Measurements from ENCODE around the gene STK39.

The STK39 gene

DNA sequence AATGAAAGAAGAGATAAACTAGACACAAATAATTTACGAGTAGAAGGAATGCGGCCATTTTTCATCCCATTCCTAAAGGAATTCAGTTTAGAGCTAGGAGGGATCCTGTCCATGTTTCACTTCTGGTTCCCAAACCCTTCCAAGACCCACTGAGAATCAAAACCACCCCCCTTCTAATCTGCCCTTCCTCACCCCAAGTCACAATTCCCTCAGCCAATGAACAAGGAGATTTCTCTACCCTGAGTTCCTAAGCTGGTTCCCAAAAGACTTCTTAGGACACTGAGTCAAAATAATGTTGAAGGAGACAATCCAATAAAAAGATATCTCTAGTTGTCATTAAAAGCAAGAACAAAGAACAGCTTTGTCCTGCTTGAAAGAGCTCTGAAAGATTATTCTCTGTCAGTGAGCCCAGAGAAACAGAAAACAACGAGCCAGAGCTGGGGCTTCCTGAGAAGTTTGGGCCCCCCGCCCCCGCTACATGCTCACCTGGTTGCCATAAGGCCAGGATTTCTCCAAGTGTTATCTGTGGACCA is 45.7 kb downstream of the STK39 start:
- Histone ChIP-seq H3K27me3 (ENCODE audit: control insufficient read depth in 1 of 2, insufficient read depth in 2 of 2, low read length in 2 of 2) (no peaks in the 10 kb centered on the region), H3K4me1 (ENCODE audit: insufficient read depth, low read length) (peaks cover 15% of the 10 kb centered on the region), H3K4me3 (ENCODE audit: low read depth in 1 of 2, low read length in 2 of 2) (no peak overlapping the region), H3K36me3 (ENCODE audit: insufficient read depth, low read length) (no peaks in the 10 kb centered on the region), H3K9ac (ENCODE audit: low read length) (no peak overlapping the region), H3K9me3 (ENCODE audit: low read length) (no peaks in the 10 kb centered on the region), H3K27ac (ENCODE audit: low read depth, low read length) (no peak overlapping the region)

GRCh38 chr2:168200930-168201583 is 46.3 kb downstream of the STK39 start:
- Histone ChIP-seq H3K4me1 (ENCODE audit: insufficient read depth, low read length) (peaks cover 15% of the 10 kb centered on the region), H3K4me3 (ENCODE audit: low read depth in 1 of 2, low read length in 2 of 2) (no peak overlapping the region), H3K36me3 (ENCODE audit: insufficient read depth, low read length) (no peaks in the 10 kb centered on the region), H3K27ac (ENCODE audit: low read depth, low read length) (no peak overlapping the region), H3K27me3 (ENCODE audit: control insufficient read depth in 1 of 2, insufficient read depth in 2 of 2, low read length in 2 of 2) (no peaks in the 10 kb centered on the region), H3K9ac (ENCODE audit: low read length) (no peak overlapping the region), H3K9me3 (ENCODE audit: low read length) (no peaks in the 10 kb centered on the region)

GRCh38 chr2:168198476-168199207 is 48.8 kb downstream of the STK39 start:
- H3K27me3 ChIP-seq (ENCODE audit: control insufficient read depth in 1 of 2, insufficient read depth in 2 of 2, low read length in 2 of 2), result no peaks in the 10 kb centered on the region
- H3K4me1 ChIP-seq (ENCODE audit: insufficient read depth, low read length), result peaks cover 15% of the 10 kb centered on the region
- H3K9me3 ChIP-seq (ENCODE audit: low read length), result no peaks in the 10 kb centered on the region
- H3K27ac ChIP-seq (ENCODE audit: low read depth, low read length), result no peak overlapping the region
- no peak overlapping the region for H3K4me3 ChIP-seq (ENCODE audit: low read depth in 1 of 2, low read length in 2 of 2)
- H3K9ac ChIP-seq (ENCODE audit: low read length), result no peak overlapping the region
- H3K36me3 ChIP-seq (ENCODE audit: insufficient read depth, low read length), result no peaks in the 10 kb centered on the region

- Histone ChIP-seq H3K4me1 (ENCODE audit: insufficient read depth, low read length) (peaks cover 13% of the 10 kb centered on the region), H3K4me3 (ENCODE audit: low read depth in 1 of 2, low read length in 2 of 2) (no peak overlapping the region), H3K9me3 (ENCODE audit: low read length) (no peaks in the 10 kb centered on the region), H3K27ac (ENCODE audit: low read depth, low read length) (no peak overlapping the region), H3K9ac (ENCODE audit: low read length) (no peak overlapping the region), H3K36me3 (ENCODE audit: insufficient read depth, low read length) (no peaks in the 10 kb centered on the region), H3K27me3 (ENCODE audit: control insufficient read depth in 1 of 2, insufficient read depth in 2 of 2, low read length in 2 of 2) (no peaks in the 10 kb centered on the region)
These were observed 50.6 kb downstream of the STK39 start for GRCh38 chr2:168196764-168197180.

DNA sequence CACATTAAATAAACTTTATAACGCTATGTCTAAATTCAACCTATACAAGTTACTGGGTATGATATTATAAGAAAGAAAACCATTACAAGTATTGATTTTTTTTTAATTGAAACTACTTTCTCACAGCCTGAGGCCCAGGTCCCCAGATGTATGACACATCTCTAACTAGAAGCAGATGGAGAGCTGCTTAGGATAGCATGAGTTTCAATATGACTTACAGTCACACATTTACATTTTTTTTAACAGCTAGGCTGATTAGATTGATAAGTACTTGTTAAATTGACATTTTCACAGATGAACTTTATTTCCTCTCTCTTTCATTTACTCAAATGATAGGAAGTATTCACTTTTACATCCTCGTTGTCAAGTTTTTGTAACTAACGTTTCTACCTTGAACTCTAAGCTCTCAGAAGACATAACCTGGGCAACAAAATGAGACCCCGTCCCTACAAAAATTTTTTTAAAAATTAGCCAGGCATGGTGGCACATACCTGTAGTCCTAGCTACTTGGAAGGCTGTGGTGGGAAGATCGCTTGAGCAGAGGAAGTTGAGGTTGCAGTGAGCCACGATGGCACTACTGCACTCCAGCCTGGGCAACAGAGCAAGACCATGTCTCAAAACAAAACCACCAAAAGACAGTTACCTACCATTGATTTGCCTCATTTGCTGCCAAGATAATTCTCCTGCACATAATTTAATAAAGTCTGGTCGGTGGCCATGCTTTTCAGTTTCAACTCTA is 52.4 kb downstream of the STK39 start:
- no peaks in the 10 kb centered on the region for H3K9me3 ChIP-seq (ENCODE audit: low read length)
- H3K36me3 ChIP-seq (ENCODE audit: insufficient read depth, low read length), result no peaks in the 10 kb centered on the region
- peaks cover 7% of the 10 kb centered on the region for H3K4me1 ChIP-seq (ENCODE audit: insufficient read depth, low read length)
- H3K27ac ChIP-seq (ENCODE audit: low read depth, low read length), result no peak overlapping the region
- no peak overlapping the region for H3K4me3 ChIP-seq (ENCODE audit: low read depth in 1 of 2, low read length in 2 of 2)
- H3K9ac ChIP-seq (ENCODE audit: low read length), result no peak overlapping the region
- no peaks in the 10 kb centered on the region for H3K27me3 ChIP-seq (ENCODE audit: control insufficient read depth in 1 of 2, insufficient read depth in 2 of 2, low read length in 2 of 2)

GRCh38 chr2:168192839-168193616 is 54.4 kb downstream of the STK39 start:
- Histone ChIP-seq H3K4me3 (ENCODE audit: low read depth in 1 of 2, low read length in 2 of 2) (no peak overlapping the region), H3K27me3 (ENCODE audit: control insufficient read depth in 1 of 2, insufficient read depth in 2 of 2, low read length in 2 of 2) (no peaks in the 10 kb centered on the region), H3K36me3 (ENCODE audit: insufficient read depth, low read length) (no peaks in the 10 kb centered on the region), H3K27ac (ENCODE audit: low read depth, low read length) (no peak overlapping the region), H3K9me3 (ENCODE audit: low read length) (no peaks in the 10 kb centered on the region), H3K9ac (ENCODE audit: low read length) (no peak overlapping the region), H3K4me1 (ENCODE audit: insufficient read depth, low read length) (no peaks in the 10 kb centered on the region)

- H3K27me3 ChIP-seq (ENCODE audit: control insufficient read depth in 1 of 2, insufficient read depth in 2 of 2, low read length in 2 of 2), result no peaks in the 10 kb centered on the region
- no peaks in the 10 kb centered on the region for H3K36me3 ChIP-seq (ENCODE audit: insufficient read depth, low read length)
- H3K4me3 ChIP-seq (ENCODE audit: low read depth in 1 of 2, low read length in 2 of 2), result no peak overlapping the region
- no peak overlapping the region for H3K9ac ChIP-seq (ENCODE audit: low read length)
- H3K27ac ChIP-seq (ENCODE audit: low read depth, low read length), result no peak overlapping the region
- no peaks in the 10 kb centered on the region for H3K9me3 ChIP-seq (ENCODE audit: low read length)
- no peaks in the 10 kb centered on the region for H3K4me1 ChIP-seq (ENCODE audit: insufficient read depth, low read length)
These were observed 55.2 kb downstream of the STK39 start for GRCh38 chr2:168191955-168192785.

GRCh38 chr2:168190590-168191336 is 56.6 kb downstream of the STK39 start:
- no peaks in the 10 kb centered on the region for H3K36me3 ChIP-seq (ENCODE audit: insufficient read depth, low read length)
- no peaks in the 10 kb centered on the region for H3K27me3 ChIP-seq (ENCODE audit: control insufficient read depth in 1 of 2, insufficient read depth in 2 of 2, low read length in 2 of 2)
- no peak overlapping the region for H3K9ac ChIP-seq (ENCODE audit: low read length)
- H3K27ac ChIP-seq (ENCODE audit: low read depth, low read length), result no peak overlapping the region
- no peak overlapping the region for H3K4me3 ChIP-seq (ENCODE audit: low read depth in 1 of 2, low read length in 2 of 2)
- H3K9me3 ChIP-seq (ENCODE audit: low read length), result no peaks in the 10 kb centered on the region
- peaks cover 3% of the 10 kb centered on the region for H3K4me1 ChIP-seq (ENCODE audit: insufficient read depth, low read length)

DNA sequence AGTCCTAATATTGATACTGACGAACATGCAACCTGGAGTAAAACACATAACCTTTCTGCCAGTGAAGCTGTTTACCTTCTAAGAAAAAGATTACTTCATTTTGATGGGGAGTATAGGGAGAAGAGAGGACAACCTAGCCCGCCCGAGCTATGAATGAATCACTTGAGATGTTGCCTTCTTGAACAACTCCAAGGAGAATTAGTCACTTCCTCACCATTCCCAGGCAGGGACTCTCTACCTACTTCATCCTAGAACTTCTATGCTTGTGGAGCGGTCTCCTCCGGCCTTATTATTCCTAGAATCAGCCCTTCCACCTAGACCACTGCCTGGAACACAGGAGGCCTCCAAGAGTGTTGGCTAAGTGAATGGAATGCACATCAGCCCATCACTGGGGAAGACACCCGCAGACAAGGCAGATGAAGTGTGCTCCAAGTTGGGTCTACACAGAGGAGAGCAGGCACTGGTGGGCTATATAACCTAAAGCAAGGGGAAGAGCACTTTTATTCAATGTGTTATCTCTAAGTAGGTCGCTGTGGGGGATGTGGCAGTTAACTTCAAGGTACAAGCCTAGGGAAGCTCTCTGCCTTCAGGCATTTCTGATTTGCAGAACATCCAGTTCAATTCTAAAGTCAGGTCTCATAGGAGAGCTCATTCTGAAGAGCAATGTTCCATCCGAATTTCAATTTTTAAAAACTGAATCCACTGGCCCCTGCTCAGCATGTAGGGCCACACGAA is 57.4 kb downstream of the STK39 start:
- no peak overlapping the region for H3K9ac ChIP-seq (ENCODE audit: low read length)
- H3K36me3 ChIP-seq (ENCODE audit: insufficient read depth, low read length), result no peaks in the 10 kb centered on the region
- H3K27me3 ChIP-seq (ENCODE audit: control insufficient read depth in 1 of 2, insufficient read depth in 2 of 2, low read length in 2 of 2), result no peaks in the 10 kb centered on the region
- no peak overlapping the region for H3K4me3 ChIP-seq (ENCODE audit: low read depth in 1 of 2, low read length in 2 of 2)
- H3K27ac ChIP-seq (ENCODE audit: low read depth, low read length), result no peak overlapping the region
- no peaks in the 10 kb centered on the region for H3K9me3 ChIP-seq (ENCODE audit: low read length)
- peaks cover 3% of the 10 kb centered on the region for H3K4me1 ChIP-seq (ENCODE audit: insufficient read depth, low read length)

All from muscle layer of colon (tissue), 2 donors.